HEK293T (cell line): ENCODE data around the gene TBC1D14.

Experiments used
- ARNT ChIP-seq: fragments of 450-650 bp; IDR thresholded peaks from 2 replicates; pipeline ENCODE4 v1.6.1; 2017; ENCODE audit warnings: mild to moderate bottlenecking
- BHLHE40 ChIP-seq: fragments of 450-650 bp; IDR thresholded peaks from 2 replicates; pipeline ENCODE4 v1.6.1; 2016; ENCODE audit warnings: mild to moderate bottlenecking, moderate library complexity, borderline replicate concordance
- SUZ12 ChIP-seq: fragments of 450-650 bp; IDR thresholded peaks from 2 replicates; pipeline ENCODE4 v1.6.1; 2016; ENCODE audit warnings: mild to moderate bottlenecking
- ZNF384 ChIP-seq: fragments of 450-650 bp; IDR thresholded peaks from 2 replicates; pipeline ENCODE4 v1.6.1; 2016
- TF ChIP-seq, protein P1 (sequence below): fragments of 450-650 bp; IDR thresholded peaks from 2 replicates; pipeline ENCODE4 v1.6.1; 2016

DNA sequence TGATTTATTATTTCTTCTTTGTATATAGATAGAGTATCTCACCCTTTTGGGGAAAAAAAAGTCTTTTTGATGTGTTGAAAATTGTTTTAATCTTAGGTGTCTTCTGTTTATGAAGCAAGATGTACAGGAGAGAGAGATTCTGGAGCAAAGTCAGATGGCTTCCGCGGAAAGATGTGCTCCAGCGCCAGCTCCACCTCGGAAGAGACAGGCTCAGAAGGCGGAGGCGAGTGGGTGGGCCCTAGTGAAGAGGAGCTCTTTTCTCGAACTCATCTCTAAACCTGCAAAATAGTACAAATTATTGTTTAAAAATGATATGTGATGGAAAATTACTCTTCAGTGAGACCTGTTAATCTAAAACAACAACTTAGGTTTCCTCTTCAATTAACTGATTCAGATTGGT lies 28.9 kb upstream of the TBC1D14 start:
- no peak for TF ChIP-seq BHLHE40
- no peak for TF ChIP-seq ARNT
- no peak for TF ChIP-seq ZNF384
- TF ChIP-seq SUZ12 = no peak
- TF ChIP-seq, protein P1, sequence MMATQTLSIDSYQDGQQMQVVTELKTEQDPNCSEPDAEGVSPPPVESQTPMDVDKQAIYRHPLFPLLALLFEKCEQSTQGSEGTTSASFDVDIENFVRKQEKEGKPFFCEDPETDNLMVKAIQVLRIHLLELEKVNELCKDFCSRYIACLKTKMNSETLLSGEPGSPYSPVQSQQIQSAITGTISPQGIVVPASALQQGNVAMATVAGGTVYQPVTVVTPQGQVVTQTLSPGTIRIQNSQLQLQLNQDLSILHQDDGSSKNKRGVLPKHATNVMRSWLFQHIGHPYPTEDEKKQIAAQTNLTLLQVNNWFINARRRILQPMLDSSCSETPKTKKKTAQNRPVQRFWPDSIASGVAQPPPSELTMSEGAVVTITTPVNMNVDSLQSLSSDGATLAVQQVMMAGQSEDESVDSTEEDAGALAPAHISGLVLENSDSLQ = no peak
